ENCODE results near the gene GATC. TPM values are rescaled to one million over a fixed set of nuclear protein-coding genes. Genes with fewer than 3 reads are reported as not detected.

GATC gene, protein sequence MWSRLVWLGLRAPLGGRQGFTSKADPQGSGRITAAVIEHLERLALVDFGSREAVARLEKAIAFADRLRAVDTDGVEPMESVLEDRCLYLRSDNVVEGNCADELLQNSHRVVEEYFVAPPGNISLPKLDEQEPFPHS
- 10 to 100 TPM; 18.6 to 19.4 TPM for total RNA-seq
- 18.7 TPM for polyA plus RNA-seq (2013, experiment 1 of 2)
- polyA plus RNA-seq (2013, experiment 2 of 2) = 18.3 TPM
- 28.5 to 144 (median 55.8) reads per million in 172 experiments for total RNA-seq

DNA sequence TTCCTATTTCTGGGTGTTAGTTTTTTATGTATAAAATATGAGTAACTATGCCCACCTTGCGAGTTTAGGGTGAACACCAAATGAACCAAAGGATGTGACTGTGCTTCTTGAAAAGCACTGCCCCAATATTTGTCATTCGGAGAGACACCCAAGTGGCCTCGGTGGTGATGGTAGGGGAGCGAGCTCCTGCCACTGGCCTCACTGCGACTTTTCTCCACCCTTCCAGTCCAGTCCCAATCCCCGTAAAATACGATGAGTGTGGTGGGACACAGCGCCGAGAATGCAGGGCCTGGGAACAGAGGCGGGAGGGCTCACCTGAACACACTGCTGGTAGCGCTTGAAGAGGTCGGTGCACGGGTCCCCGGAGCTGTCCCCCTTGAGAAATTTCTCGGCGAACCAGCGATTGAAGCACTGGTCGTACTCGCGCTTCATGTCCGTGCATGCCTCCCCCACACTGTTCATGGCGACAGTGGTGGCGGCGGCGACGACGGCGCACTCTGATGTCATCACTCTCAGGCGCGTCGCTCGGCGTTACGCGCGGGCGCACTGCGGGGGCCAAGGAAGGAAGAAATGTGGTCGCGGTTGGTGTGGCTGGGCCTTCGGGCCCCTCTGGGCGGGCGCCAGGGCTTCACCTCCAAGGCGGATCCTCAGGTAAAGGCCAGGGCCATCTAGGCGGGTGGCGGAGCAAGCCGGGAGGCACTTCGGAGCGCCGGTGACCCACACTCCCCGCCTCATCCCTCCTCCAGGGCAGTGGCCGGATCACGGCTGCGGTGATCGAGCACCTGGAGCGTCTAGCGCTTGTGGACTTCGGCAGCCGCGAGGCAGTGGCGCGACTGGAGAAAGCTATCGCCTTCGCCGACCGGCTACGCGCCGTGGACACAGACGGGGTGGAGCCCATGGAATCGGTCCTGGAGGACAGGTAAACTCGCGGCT lies at the start of gene GATC, which contains the start of gene TRIAP1:
GATC (plus strand) TSS at position 534 of the 933 bp plus-strand sequence; CDS start at position 571, 37 bp downstream.
TRIAP1 (minus strand) TSS at position 474 of the 933 bp plus-strand sequence; CDS start at position 462, 12 bp downstream.
- TF ChIP-seq, protein P1, sequence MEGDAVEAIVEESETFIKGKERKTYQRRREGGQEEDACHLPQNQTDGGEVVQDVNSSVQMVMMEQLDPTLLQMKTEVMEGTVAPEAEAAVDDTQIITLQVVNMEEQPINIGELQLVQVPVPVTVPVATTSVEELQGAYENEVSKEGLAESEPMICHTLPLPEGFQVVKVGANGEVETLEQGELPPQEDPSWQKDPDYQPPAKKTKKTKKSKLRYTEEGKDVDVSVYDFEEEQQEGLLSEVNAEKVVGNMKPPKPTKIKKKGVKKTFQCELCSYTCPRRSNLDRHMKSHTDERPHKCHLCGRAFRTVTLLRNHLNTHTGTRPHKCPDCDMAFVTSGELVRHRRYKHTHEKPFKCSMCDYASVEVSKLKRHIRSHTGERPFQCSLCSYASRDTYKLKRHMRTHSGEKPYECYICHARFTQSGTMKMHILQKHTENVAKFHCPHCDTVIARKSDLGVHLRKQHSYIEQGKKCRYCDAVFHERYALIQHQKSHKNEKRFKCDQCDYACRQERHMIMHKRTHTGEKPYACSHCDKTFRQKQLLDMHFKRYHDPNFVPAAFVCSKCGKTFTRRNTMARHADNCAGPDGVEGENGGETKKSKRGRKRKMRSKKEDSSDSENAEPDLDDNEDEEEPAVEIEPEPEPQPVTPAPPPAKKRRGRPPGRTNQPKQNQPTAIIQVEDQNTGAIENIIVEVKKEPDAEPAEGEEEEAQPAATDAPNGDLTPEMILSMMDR (IDR thresholded peaks at IDR 0.05) = no peak
- POLR2A ChIA-PET = interaction anchor here (0.5 to 2.6 kb wide), 5 partner anchors 8 to 155 kb away, joined by 3 to 9 read pairs (median 3); partner anchors contain the start of genes COX6A1, RNU4-1, RNU4-2 and SRSF9
- CTCF ChIA-PET = interaction anchor here (0.8 kb wide), 1 partner anchor 21 kb away, joined by 3 read pairs; no protein-coding TSS in a partner anchor

DNA sequence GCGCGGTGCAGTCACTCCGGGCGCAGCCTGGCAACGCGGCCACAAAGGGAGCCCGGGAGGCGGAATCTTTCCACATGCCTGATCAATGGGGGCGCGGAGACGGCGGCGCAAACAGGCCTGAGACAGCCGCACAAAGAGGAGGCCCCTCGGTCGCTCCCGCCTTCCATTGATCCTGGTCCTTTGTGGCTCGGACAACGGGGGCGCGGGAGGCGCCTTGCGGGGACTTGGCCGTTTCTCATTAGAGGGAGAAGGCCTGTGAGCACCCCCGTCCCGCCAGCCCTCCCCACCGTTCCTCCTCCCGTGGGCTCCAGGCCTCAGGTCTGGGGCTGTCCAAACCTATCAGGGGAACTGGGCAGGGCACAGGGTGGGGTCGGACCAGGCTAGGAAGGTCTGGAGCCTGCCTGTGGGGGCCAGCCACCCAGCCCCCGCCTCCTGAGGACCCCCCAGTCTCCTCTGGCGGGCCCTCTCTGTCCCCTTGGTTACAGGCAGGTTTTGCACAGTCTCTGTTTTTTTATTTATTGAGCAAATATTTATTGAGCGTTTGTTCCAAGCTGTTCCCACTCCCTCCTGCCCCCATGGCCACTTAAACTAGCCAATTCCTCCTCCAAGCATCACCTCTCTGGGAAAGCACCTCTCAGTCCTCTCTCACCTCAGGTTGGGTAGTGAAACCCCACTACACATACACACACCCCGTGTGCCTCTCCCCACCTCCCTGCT lies 48.3 kb upstream of the GATC start:
- DNase-seq (no peak), ATAC-seq (ENCODE audit: poor library complexity) (no peak)
- Mint-ChIP-seq H3K36me3 (ENCODE audit: low read depth) (no peaks in the 10 kb centered on the region), H3K4me3 (no peak overlapping the region), H3K27ac (no peak overlapping the region), H3K9me3 (no peaks in the 10 kb centered on the region), H3K4me1 (ENCODE audit: low read depth) (no peaks in the 10 kb centered on the region), H3K27me3 (peaks cover 40% of the 10 kb centered on the region)
- peaks cover 0 to 14% of the 10 kb centered on the region in 2 experiments for H3K27me3 ChIP-seq (ENCODE audit: control insufficient read depth in 1 of 2, insufficient read depth in 2 of 2, low read length in 2 of 2)
- no peaks in the 10 kb centered on the region for H3K4me1 ChIP-seq (ENCODE audit: insufficient read depth, low read length)
- POLR2A ChIA-PET = no interaction called here
- CTCF ChIA-PET = no interaction called here
- no peak overlapping the region for H3K4me3 ChIP-seq (ENCODE audit: low read length)
- TF ChIP-seq, protein P1 (IDR thresholded peaks at IDR 0.05) = no peak
- H3K27ac ChIP-seq (ENCODE audit: low read depth in 1 of 2, low read length in 2 of 2) = no peak overlapping the region
- H3K9me3 ChIP-seq (ENCODE audit: control insufficient read depth in 1 of 2, insufficient read depth in 1 of 2, low read length in 2 of 2) = peaks cover 0 to 4% of the 10 kb centered on the region in 2 experiments
- H3K36me3 ChIP-seq (ENCODE audit: insufficient read depth, low read length) = no peaks in the 10 kb centered on the region
- intact Hi-C loops (cut with DNase I, micrococcal nuclease) = no loop called here

More for the DNA sequence above, at the start of gene GATC, which contains the start of gene TRIAP1:
- DNase-seq (peak; percentile 68 to 94 (median 83)), ATAC-seq (ENCODE audit: poor library complexity) (peak; percentile 95)
- Histone ChIP-seq H3K27ac (ENCODE audit: low read depth in 1 of 2, low read length in 2 of 2) (peak within 1 kb of the TSS; percentile 80 to 92), H3K27me3 (ENCODE audit: control insufficient read depth in 1 of 2, insufficient read depth in 2 of 2, low read length in 2 of 2) (no peaks in the 10 kb centered on the region), H3K4me1 (ENCODE audit: insufficient read depth, low read length) (peaks cover 37% of the 10 kb centered on the region), H3K36me3 (ENCODE audit: insufficient read depth, low read length) (peaks cover 31% of the 10 kb centered on the region), H3K4me3 (ENCODE audit: low read length) (peak within 1 kb of the TSS; percentile 100), H3K9me3 (ENCODE audit: control insufficient read depth in 1 of 2, insufficient read depth in 1 of 2, low read length in 2 of 2) (no peaks in the 10 kb centered on the region)
- H3K4me3 Mint-ChIP-seq = peak within 1 kb of the TSS; percentile 100
- H3K4me1 Mint-ChIP-seq (ENCODE audit: low read depth) = peaks cover 39% of the 10 kb centered on the region
- no peaks in the 10 kb centered on the region for H3K9me3 Mint-ChIP-seq
- H3K27me3 Mint-ChIP-seq = no peaks in the 10 kb centered on the region
- intact Hi-C loops (cut with DNase I, micrococcal nuclease) = loop anchor here (1.0 to 10.0 kb wide), 5 partner anchors 23 to 569 kb away; partner anchors contain the start of genes ACADS (in 1 of the 2), C12orf43 (in 1 of the 2), COQ5 (in 1 of the 2) and RAB35 (in 1 of the 2)
- peaks cover 55% of the 10 kb centered on the region for H3K36me3 Mint-ChIP-seq (ENCODE audit: low read depth)
- H3K27ac Mint-ChIP-seq = peak within 1 kb of the TSS; percentile 98

DNA sequence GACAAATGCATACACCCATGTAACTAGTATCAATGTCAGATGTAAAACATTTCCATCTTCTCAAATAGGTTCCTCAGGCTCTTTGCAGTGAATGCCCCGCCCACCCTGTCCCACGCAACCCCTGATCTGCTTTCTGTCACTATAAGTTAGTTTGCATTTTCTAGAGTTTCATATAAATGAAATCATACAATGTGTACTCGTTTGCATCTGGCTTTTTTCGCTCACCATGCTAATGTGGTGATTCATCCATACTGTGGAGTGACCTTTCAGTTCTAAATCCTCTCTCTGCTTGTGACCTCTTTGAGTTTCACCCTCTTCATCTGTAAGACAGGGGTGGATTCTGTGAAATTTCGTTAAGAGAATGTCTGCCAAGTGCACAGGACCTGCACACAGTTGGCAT lies 46.7 kb upstream of the GATC start:
- CTCF ChIA-PET = no interaction called here
- POLR2A ChIA-PET = no interaction called here
- ATAC-seq (ENCODE audit: poor library complexity) = no peak

More for the DNA sequence above, 46.7 kb upstream of the GATC start:
- Mint-ChIP-seq H3K4me3 (no peak overlapping the region), H3K9me3 (no peaks in the 10 kb centered on the region), H3K27ac (no peak overlapping the region), H3K36me3 (ENCODE audit: low read depth) (no peaks in the 10 kb centered on the region), H3K27me3 (peaks cover 35% of the 10 kb centered on the region), H3K4me1 (ENCODE audit: low read depth) (no peaks in the 10 kb centered on the region)
- TF ChIP-seq, protein P1 (IDR thresholded peaks at IDR 0.05) = no peak
- Histone ChIP-seq H3K27ac (ENCODE audit: low read depth in 1 of 2, low read length in 2 of 2) (no peak overlapping the region), H3K27me3 (ENCODE audit: control insufficient read depth in 1 of 2, insufficient read depth in 2 of 2, low read length in 2 of 2) (peaks cover 0 to 10% of the 10 kb centered on the region in 2 experiments), H3K4me3 (ENCODE audit: low read length) (no peak overlapping the region), H3K36me3 (ENCODE audit: insufficient read depth, low read length) (no peaks in the 10 kb centered on the region), H3K9me3 (ENCODE audit: control insufficient read depth in 1 of 2, insufficient read depth in 1 of 2, low read length in 2 of 2) (peaks cover 0 to 11% of the 10 kb centered on the region in 2 experiments), H3K4me1 (ENCODE audit: insufficient read depth, low read length) (no peaks in the 10 kb centered on the region)
- DNase-seq = no peak
- intact Hi-C loops (cut with DNase I, micrococcal nuclease) = no loop called here

Measured in CD4-positive, alpha-beta T cell (primary cell).